Small intestine (tissue), 7 donors: Measurements from ENCODE around the gene FBLN1. TPM values are rescaled to one million over a fixed set of nuclear protein-coding genes. Genes with fewer than 3 reads are reported as not detected.
"Not testable (repeated sequence)": the region's sequence is repeated elsewhere in the genome, so short reads cannot be mapped to it uniquely, and the experiment has no call there.

Experiments used
- DNase-seq, 2 donors: peaks; one replicate each; pipeline versions ENCODE4 v3.0.0 to v3.0.0-alpha.2; 2013
- FAIRE-seq: peaks from 2 replicates; lab custom pipeline; 2012; peaks lifted over from hg19 to GRCh38; lab: Jason Lieb, UNC
- H3K27ac ChIP-seq, 3 donors: one replicate each; pipeline ENCODE4 v1.5.1; 2013; ENCODE audit warnings: low read length in 2 of 3, mild to moderate bottlenecking in 2 of 3, control low read depth in 1 of 3, inconsistent platforms in 1 of 3, low read depth in 1 of 3, moderate library complexity in 1 of 3
- H3K27me3 ChIP-seq, 3 donors: one replicate each; pipeline ENCODE4 v1.6.1; 2013; ENCODE audit warnings: low read length in 3 of 3, inconsistent platforms in 1 of 3; ENCODE audit not compliant: control insufficient read depth in 3 of 3, insufficient read depth in 3 of 3
- H3K36me3 ChIP-seq, 3 donors: one replicate each; pipeline ENCODE4 v1.6.1; 2013; ENCODE audit warnings: low read length in 3 of 3, inconsistent platforms in 1 of 3, low read depth in 1 of 3, mild to moderate bottlenecking in 1 of 3, moderate library complexity in 1 of 3; ENCODE audit not compliant: control insufficient read depth in 3 of 3, insufficient read depth in 2 of 3
- H3K4me1 ChIP-seq, 3 donors: one replicate each; pipeline ENCODE4 v1.6.1; 2013; ENCODE audit warnings: low read length in 2 of 3, inconsistent platforms in 1 of 3, low read depth in 1 of 3, mild to moderate bottlenecking in 1 of 3, moderate library complexity in 1 of 3; ENCODE audit not compliant: control insufficient read depth in 3 of 3, insufficient read depth in 2 of 3
- H3K4me3 ChIP-seq, 3 donors: one replicate each; pipeline ENCODE4 v1.5.1; 2013; ENCODE audit warnings: low read length in 3 of 3, control low read depth in 1 of 3, inconsistent platforms in 1 of 3, low read depth in 1 of 3, mild to moderate bottlenecking in 1 of 3, moderate library complexity in 1 of 3
- H3K9me3 ChIP-seq, 2 donors: one replicate each; pipeline ENCODE4 v1.6.1; 2013; ENCODE audit warnings: low read depth in 1 of 2, low read length in 1 of 2; ENCODE audit not compliant: control insufficient read depth in 2 of 2, insufficient read depth in 1 of 2
- WGBS, 3 donors: extraction: QIAGEN DNeasy Blood & Tissue Kit; methylation state at CpG; one replicate each; pipeline ENCODE4 v1.1.7; 2013; 5-methylcytosine and 5-hydroxymethylcytosine counted together
- polyA plus RNA-seq, 4 donors: library from polyadenylated mRNA; stranded (reverse) in 3 of 4; unstranded in 1 of 4; fragments of 200-250 nt in 3 of 4; fragments of 120-200 nt in 1 of 4; gene quantifications; one replicate each; pipeline versions ENCODE4 v1.2.1 to v1.2.3, GENCODE V29; 2013
- donor health status: healthy with polysubstance abuse.
- donor health status: control.
- donor health status: control.
- donor health status: Bipolar disorder and iron deficiency.
- donor health status: healthy.

Gene FBLN1
- polyA plus RNA-seq, 4 donors, result 0.89 to 144 (median 55.0) TPM

DNA sequence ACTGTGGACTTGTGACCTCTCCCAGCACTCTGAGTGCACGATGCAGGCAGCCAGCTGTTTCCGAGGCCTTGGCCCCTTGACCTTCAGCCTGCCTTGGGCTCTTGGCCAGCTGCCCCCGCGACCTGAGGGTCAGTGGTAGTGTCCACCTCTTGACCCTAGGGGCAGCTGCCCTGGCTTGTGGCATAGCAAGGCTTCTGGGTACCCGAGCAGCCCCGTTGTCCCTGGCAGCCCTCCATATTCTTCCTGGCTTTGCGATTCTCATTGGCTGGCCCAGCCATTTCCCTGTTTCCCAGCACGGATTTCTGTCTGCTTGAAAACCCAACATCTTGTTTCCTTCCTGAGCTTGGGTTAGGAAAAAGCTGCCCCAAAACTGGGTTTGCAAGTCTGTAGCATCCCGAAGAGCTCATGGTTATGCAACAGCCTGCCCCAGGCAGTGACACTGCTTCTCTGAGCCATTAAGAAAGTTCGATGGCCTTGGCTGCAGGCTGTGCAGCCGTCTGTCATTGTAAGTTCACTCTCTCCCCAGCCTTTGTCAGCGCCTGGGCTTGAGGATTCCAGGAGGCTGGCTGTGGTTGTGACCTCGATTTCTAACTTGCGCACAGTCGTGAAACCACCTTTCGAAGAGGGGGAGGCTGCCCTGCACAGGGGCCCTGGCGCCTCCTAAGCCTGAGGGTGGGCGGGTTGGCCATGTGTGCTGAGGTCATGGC is 48.8 kb downstream of the FBLN1 start:
- peaks cover 0 to 7% (median 0%) of the 10 kb centered on the region in 3 donors for H3K4me1 ChIP-seq
- H3K9me3 ChIP-seq, result no peaks in the 10 kb centered on the region
- no peak for DNase-seq
- peak overlapping the region in 1 of 3 donors; percentile 87 for H3K27ac ChIP-seq
- no peak overlapping the region for H3K4me3 ChIP-seq
- no peaks in the 10 kb centered on the region for H3K27me3 ChIP-seq
- peaks cover 0 to 63% (median 0%) of the 10 kb centered on the region in 3 donors for H3K36me3 ChIP-seq
- WGBS, 3 donors, result 60 to 63% (median 61%) methylated on average over 17 to 18 of the region's 18 CpGs
- no peak for FAIRE-seq

GRCh38 chr22:45552017-45552411 is 49.3 kb downstream of the FBLN1 start:
- 80 to 87% (median 84%) methylated on average over 12 of the region's 12 CpGs for WGBS, 3 donors
- peak overlapping the region in 1 of 3 donors; percentile 87 for H3K27ac ChIP-seq

DNA sequence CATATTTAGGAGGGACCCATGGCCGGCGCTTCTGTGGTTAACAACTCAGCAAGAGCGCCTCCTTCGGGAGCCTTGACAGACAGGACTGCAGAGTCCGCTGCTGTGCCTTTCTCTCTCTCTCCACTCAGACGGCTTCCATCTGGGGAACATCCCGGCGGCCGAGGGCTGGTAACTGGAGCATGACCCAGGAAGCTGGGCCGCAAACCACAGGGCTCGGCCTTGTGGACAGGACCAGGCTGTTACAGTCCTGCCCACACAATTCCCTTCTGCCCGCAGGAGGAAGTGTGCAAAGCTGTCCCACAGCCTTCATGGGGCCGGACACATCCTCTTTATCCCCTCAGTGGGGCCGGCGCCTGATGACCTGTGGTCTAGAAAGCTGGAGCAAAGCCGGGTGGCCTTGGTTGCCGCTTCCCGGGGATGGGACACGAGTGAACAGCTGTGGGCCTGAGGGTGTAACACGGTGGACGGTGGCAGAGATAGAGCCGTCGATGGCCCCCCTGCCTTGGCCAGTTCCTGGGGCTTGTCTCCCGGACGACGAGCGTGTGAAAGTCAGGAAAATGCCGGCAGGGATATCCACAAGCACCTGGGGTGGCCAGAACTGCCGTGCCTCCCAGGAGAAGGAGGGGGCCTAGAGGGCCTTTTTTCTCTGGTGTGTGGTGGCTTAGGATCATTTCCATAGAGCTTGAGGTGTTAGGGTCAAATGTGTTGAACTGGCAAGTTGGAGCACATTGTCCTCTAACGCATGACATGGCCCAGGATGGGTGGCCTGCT is 50.1 kb downstream of the FBLN1 start:
- peak in 1 of 2 donors; percentile 28 for DNase-seq

More at GRCh38 chr22:45552017-45552411, 49.3 kb downstream of the FBLN1 start:
- H3K27me3 ChIP-seq, result no peaks in the 10 kb centered on the region
- peaks cover 0 to 57% (median 0%) of the 10 kb centered on the region in 3 donors for H3K36me3 ChIP-seq
- peaks cover 0 to 7% (median 0%) of the 10 kb centered on the region in 3 donors for H3K4me1 ChIP-seq
- H3K4me3 ChIP-seq, result no peak overlapping the region
- no peak for FAIRE-seq
- DNase-seq, result no peak
- no peaks in the 10 kb centered on the region for H3K9me3 ChIP-seq

GRCh38 chr22:45553351-45554039 is 50.8 kb downstream of the FBLN1 start:
- peaks cover 0 to 7% (median 0%) of the 10 kb centered on the region in 3 donors for H3K4me1 ChIP-seq
- 40 to 47% (median 47%) methylated on average over 23 of the region's 23 CpGs for WGBS, 3 donors
- peaks cover 0 to 46% (median 0%) of the 10 kb centered on the region in 3 donors for H3K36me3 ChIP-seq
- DNase-seq (peak; percentile 37 to 87), FAIRE-seq (no peak)
- no peaks in the 10 kb centered on the region for H3K27me3 ChIP-seq
- no peak overlapping the region for H3K4me3 ChIP-seq
- H3K9me3 ChIP-seq, result no peaks in the 10 kb centered on the region
- H3K27ac ChIP-seq, result peak overlapping the region in 1 of 3 donors; percentile 87

More for the DNA sequence above, 50.1 kb downstream of the FBLN1 start:
- Histone ChIP-seq H3K27ac (peak overlapping the region in 1 of 3 donors; percentile 87), H3K36me3 (peaks cover 0 to 51% (median 0%) of the 10 kb centered on the region in 3 donors), H3K4me1 (peaks cover 0 to 7% (median 0%) of the 10 kb centered on the region in 3 donors), H3K9me3 (no peaks in the 10 kb centered on the region), H3K27me3 (no peaks in the 10 kb centered on the region), H3K4me3 (no peak overlapping the region)
- FAIRE-seq, result no peak
- WGBS, 3 donors, result 67 to 88% (median 81%) methylated on average over 30 of the region's 30 CpGs

DNA sequence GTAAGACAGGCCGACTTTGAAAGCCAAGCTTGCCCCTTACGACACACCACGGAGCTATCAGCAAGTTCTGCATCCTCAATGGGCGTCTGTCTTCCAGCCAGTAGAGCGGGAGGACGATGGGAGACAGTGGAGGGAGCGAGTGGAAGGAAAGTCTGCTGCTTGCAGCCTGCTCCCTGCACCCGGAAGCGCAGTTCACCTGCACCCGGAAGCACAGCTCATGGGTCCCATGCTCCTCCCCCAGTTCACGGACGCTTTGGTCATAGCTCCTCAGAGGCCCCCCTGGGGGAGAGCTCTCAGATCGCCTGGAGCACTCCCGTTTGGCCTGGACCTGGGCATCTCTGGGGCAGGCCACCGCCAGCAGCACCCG is 51.3 kb downstream of the FBLN1 start:
- H3K36me3 ChIP-seq, result peaks cover 0 to 41% (median 0%) of the 10 kb centered on the region in 3 donors
- no peaks in the 10 kb centered on the region for H3K27me3 ChIP-seq
- peak overlapping the region in 1 of 3 donors; percentile 58 for H3K27ac ChIP-seq
- H3K9me3 ChIP-seq, result no peaks in the 10 kb centered on the region
- WGBS, 3 donors, result 49 to 57% (median 50%) methylated on average over 16 of the region's 16 CpGs
- FAIRE-seq (no peak), DNase-seq (peak in 1 of 2 donors; percentile 9)
- no peak overlapping the region for H3K4me3 ChIP-seq
- H3K4me1 ChIP-seq, result peaks cover 0 to 7% (median 0%) of the 10 kb centered on the region in 3 donors

GRCh38 chr22:45554861-45555260 is 52.2 kb downstream of the FBLN1 start:
- no peak overlapping the region for H3K27ac ChIP-seq
- 83 to 88% (median 84%) methylated on average over 17 to 19 of the region's 19 CpGs for WGBS, 3 donors
- H3K4me3 ChIP-seq, result no peak overlapping the region
- H3K36me3 ChIP-seq, result peaks cover 0 to 36% (median 0%) of the 10 kb centered on the region in 3 donors
- peaks cover 0 to 2% (median 0%) of the 10 kb centered on the region in 3 donors for H3K4me1 ChIP-seq
- H3K9me3 ChIP-seq, result peaks cover 0 to 7% of the 10 kb centered on the region in 2 donors
- H3K27me3 ChIP-seq, result no peaks in the 10 kb centered on the region
- no peak for FAIRE-seq
- no peak for DNase-seq

DNA sequence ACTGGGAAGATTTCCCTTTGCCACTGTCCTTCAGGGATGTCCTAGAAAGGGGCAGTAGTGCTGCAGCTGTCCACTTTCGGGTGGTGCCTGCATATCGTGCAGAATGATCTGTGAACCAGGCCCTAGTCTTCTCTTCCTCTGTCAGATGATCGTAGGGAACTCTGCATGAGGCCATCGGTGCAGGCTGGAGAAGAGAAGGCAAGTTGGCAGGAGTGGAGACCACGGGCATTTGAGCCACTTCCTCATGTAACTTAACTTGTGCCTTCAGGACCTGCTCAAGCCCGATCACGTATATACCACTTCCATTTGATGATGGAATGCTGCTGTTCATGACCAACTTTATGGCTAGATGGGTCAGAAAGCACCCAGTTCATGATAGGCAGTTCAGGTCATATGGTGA is 55.2 kb downstream of the FBLN1 start:
- H3K27me3 ChIP-seq, DNase-seq, H3K4me1 ChIP-seq, FAIRE-seq, H3K4me3 ChIP-seq, H3K27ac ChIP-seq: not testable (repeated sequence)
- H3K36me3 ChIP-seq, result peaks cover 0 to 13% (median 0%) of the 10 kb centered on the region in 3 donors
- peaks cover 0 to 22% of the 10 kb centered on the region in 2 donors for H3K9me3 ChIP-seq
- WGBS, 3 donors, result 77 to 87% (median 79%) methylated on average over 7 of the region's 7 CpGs

GRCh38 chr22:45560092-45560491 is 57.4 kb downstream of the FBLN1 start:
- H3K4me3 ChIP-seq, DNase-seq, H3K27me3 ChIP-seq, H3K27ac ChIP-seq, H3K4me1 ChIP-seq, FAIRE-seq: not testable (repeated sequence)
- 87 to 90% (median 90%) methylated on average over 3 of the region's 3 CpGs for WGBS, 3 donors
- Histone ChIP-seq H3K9me3 (peaks cover 0 to 22% of the 10 kb centered on the region in 2 donors), H3K36me3 (peaks cover 0 to 22% (median 0%) of the 10 kb centered on the region in 3 donors)
